SK-N-SH treated with all-trans-retinoic acid at 6 μM for 48 hours (cell line): ENCODE measurements around the gene UNKL.

ENCODE experiments used
- ATAC-seq: fragments of 200-7000 bp; cut with Tn5 transposase; 3 replicates; pipeline ENCODE4 v1.9.1; 2020; ENCODE audit warnings: mild to moderate bottlenecking, moderate library complexity
- ARNTL ChIP-seq: fragments of 450-650 bp; formaldehyde crosslinking; IDR thresholded peaks from 2 replicates; pipeline ENCODE4 v1.5.0; 2020; ENCODE audit warnings: low read depth, mild to moderate bottlenecking, moderate library complexity, borderline replicate concordance
- BACH2 ChIP-seq: fragments of 250-450 bp; sonication (Bioruptor Pico); IDR thresholded peaks from 2 replicates; pipeline ENCODE4 v1.9.0; 2021; ENCODE audit warnings: mild to moderate bottlenecking, borderline replicate concordance
- CSDC2 ChIP-seq: fragments of 250-450 bp; sonication (Bioruptor Pico); IDR thresholded peaks from 2 replicates; pipeline ENCODE4 v1.5.0; 2020; ENCODE audit warnings: mild to moderate bottlenecking, moderate library complexity
- CSRNP3 ChIP-seq: fragments of 250-450 bp; sonication (Bioruptor Pico); IDR thresholded peaks from 2 replicates; pipeline ENCODE4 v1.5.1; 2021; ENCODE audit warnings: mild to moderate bottlenecking, moderate library complexity
- ESRRG ChIP-seq: fragments of 250-450 bp; sonication (Bioruptor Pico); IDR thresholded peaks from 2 replicates; pipeline ENCODE4 v1.6.1; 2021; ENCODE audit warnings: mild to moderate bottlenecking
- GLIS3 ChIP-seq: fragments of 250-450 bp; sonication (Bioruptor Pico); IDR thresholded peaks from 2 replicates; pipeline ENCODE4 v1.5.0; 2020; ENCODE audit warnings: mild to moderate bottlenecking, moderate library complexity
- ISL1 ChIP-seq: fragments of 250-450 bp; sonication (Bioruptor Pico); IDR thresholded peaks from 2 replicates; pipeline ENCODE4 v2.1.2; 2022; ENCODE audit warnings: mild to moderate bottlenecking, moderate library complexity
- OSR1 ChIP-seq: fragments of 250-450 bp; sonication (Bioruptor Pico); IDR thresholded peaks from 2 replicates; pipeline ENCODE4 v1.8.0; 2022; ENCODE audit warnings: moderate library complexity, mild to moderate bottlenecking, inconsistent platforms
- PATZ1 ChIP-seq: fragments of 250-450 bp; sonication (Bioruptor Pico); IDR thresholded peaks from 2 replicates; pipeline ENCODE4 v1.8.0; 2020; ENCODE audit warnings: mild to moderate bottlenecking, moderate library complexity, borderline replicate concordance
- POU6F1 ChIP-seq: fragments of 250-450 bp; sonication (Bioruptor Pico); IDR thresholded peaks from 2 replicates; pipeline ENCODE4 v1.8.0; 2021; ENCODE audit warnings: low read depth, mild to moderate bottlenecking, moderate library complexity, borderline replicate concordance
- PPARA ChIP-seq: fragments of 250-450 bp; sonication (Bioruptor Pico); IDR thresholded peaks from 2 replicates; pipeline ENCODE4 v1.5.0; 2020; ENCODE audit warnings: mild to moderate bottlenecking, borderline replicate concordance
- SNAI2 ChIP-seq: fragments of 250-450 bp; sonication (Bioruptor Pico); IDR thresholded peaks from 2 replicates; pipeline ENCODE4 v1.5.0; 2020; ENCODE audit warnings: mild to moderate bottlenecking, moderate library complexity
- TCF4 ChIP-seq: fragments of 250-450 bp; sonication (Bioruptor Pico); IDR thresholded peaks from 2 replicates; pipeline ENCODE4 v1.8.0; 2021; ENCODE audit warnings: mild to moderate bottlenecking, moderate library complexity, borderline replicate concordance
- ZC3H10 ChIP-seq: fragments of 250-450 bp; sonication (Bioruptor Pico); IDR thresholded peaks from 2 replicates; pipeline ENCODE4 v1.5.1; 2021; ENCODE audit warnings: mild to moderate bottlenecking, moderate library complexity
- ZFP3 ChIP-seq: fragments of 250-450 bp; sonication (Bioruptor Pico); IDR thresholded peaks from 2 replicates; pipeline ENCODE4 v1.5.0; 2020; ENCODE audit warnings: mild to moderate bottlenecking, moderate library complexity
- ZNF565 ChIP-seq: fragments of 450-650 bp; formaldehyde crosslinking; conservative IDR thresholded peaks from 2 replicates; pipeline ENCODE4 v1.5.0; 2020; ENCODE audit warnings: low read depth, mild to moderate bottlenecking, moderate library complexity
- ZNF70 ChIP-seq: fragments of 450-650 bp; formaldehyde crosslinking; IDR thresholded peaks from 2 replicates; pipeline ENCODE4 v1.5.0; 2020; ENCODE audit warnings: mild to moderate bottlenecking, moderate library complexity
- ZNF8 ChIP-seq: fragments of 450-650 bp; formaldehyde crosslinking; IDR thresholded peaks from 2 replicates; pipeline ENCODE4 v1.5.0; 2020; ENCODE audit warnings: mild to moderate bottlenecking, moderate library complexity
- TF ChIP-seq, protein P1 (sequence below): fragments of 250-450 bp; sonication (Bioruptor Pico); IDR thresholded peaks from 2 replicates; pipeline ENCODE4 v1.5.0; 2020; ENCODE audit warnings: mild to moderate bottlenecking, moderate library complexity
- TF ChIP-seq, protein P2 (sequence below): fragments of 250-450 bp; sonication (Bioruptor Pico); IDR thresholded peaks from 2 replicates; pipeline ENCODE4 v1.5.1; 2020; ENCODE audit warnings: low read depth, mild to moderate bottlenecking, moderate library complexity

The UNKL gene

DNA sequence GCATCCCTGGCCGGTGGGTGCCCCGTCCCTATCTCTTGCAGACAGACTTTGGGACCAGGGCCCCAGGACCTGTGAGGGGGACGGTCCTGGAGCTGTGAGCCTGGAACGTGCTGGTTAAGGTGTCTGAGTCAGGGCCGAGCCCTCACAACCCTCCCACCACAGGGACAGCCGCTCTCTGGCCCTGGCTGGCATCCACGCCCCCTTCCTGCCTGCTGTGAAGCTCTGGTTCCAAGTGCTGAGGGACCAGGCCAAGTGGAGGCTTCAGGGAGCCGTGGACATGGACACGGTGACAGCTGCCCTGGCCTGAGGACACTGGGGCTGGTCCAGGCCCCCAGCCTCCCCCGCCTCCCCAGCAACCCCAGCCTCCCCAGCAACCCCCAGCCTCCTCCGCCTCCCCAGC, 69.4 kb downstream of the UNKL start (continued):
- TF ChIP-seq POU6F1 (no peak), GLIS3 (CRISPR knock-in tag) (no peak), BACH2 (CRISPR knock-in tag) (no peak), SNAI2 (no peak), ZC3H10 (CRISPR knock-in tag) (no peak), ZNF565 (no peak), CSDC2 (CRISPR knock-in tag) (no peak), CSRNP3 (no peak), ISL1 (CRISPR knock-in tag) (no peak)
- TF ChIP-seq, protein P1, sequence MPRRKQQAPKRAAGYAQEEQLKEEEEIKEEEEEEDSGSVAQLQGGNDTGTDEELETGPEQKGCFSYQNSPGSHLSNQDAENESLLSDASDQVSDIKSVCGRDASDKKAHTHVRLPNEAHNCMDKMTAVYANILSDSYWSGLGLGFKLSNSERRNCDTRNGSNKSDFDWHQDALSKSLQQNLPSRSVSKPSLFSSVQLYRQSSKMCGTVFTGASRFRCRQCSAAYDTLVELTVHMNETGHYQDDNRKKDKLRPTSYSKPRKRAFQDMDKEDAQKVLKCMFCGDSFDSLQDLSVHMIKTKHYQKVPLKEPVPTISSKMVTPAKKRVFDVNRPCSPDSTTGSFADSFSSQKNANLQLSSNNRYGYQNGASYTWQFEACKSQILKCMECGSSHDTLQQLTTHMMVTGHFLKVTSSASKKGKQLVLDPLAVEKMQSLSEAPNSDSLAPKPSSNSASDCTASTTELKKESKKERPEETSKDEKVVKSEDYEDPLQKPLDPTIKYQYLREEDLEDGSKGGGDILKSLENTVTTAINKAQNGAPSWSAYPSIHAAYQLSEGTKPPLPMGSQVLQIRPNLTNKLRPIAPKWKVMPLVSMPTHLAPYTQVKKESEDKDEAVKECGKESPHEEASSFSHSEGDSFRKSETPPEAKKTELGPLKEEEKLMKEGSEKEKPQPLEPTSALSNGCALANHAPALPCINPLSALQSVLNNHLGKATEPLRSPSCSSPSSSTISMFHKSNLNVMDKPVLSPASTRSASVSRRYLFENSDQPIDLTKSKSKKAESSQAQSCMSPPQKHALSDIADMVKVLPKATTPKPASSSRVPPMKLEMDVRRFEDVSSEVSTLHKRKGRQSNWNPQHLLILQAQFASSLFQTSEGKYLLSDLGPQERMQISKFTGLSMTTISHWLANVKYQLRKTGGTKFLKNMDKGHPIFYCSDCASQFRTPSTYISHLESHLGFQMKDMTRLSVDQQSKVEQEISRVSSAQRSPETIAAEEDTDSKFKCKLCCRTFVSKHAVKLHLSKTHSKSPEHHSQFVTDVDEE (CRISPR knock-in tag): no peak
- TF ChIP-seq, all 23 proteins: peak for 0

DNA sequence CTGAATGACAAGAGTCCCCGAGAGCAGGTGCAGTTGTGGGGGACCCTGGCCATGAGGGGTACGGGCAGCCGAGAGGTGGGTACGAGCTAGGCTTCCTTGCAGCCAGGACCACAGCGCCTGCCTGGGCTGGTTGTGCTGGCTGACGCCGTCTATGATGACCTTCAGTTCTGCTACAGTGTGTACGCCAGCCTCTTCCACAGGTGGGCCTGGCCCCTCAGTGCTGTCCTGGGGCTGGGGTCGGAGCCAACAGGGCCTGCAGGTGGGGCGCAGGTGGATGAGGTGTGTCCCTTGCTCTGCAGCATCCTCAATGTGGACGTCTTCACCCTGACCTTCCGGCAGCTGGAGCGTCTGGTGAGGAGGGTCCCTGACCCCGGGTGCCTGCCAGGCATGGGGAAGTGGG, 70.0 kb downstream of the UNKL start:
- TF ChIP-seq ZNF70 (CRISPR knock-in tag): no peak
- TF ChIP-seq PATZ1: no peak
- TF ChIP-seq BACH2 (CRISPR knock-in tag): no peak
- TF ChIP-seq POU6F1: no peak
- no peak for TF ChIP-seq OSR1 (CRISPR knock-in tag)
- TF ChIP-seq ZNF8 (CRISPR knock-in tag): no peak
- TF ChIP-seq, protein P2, sequence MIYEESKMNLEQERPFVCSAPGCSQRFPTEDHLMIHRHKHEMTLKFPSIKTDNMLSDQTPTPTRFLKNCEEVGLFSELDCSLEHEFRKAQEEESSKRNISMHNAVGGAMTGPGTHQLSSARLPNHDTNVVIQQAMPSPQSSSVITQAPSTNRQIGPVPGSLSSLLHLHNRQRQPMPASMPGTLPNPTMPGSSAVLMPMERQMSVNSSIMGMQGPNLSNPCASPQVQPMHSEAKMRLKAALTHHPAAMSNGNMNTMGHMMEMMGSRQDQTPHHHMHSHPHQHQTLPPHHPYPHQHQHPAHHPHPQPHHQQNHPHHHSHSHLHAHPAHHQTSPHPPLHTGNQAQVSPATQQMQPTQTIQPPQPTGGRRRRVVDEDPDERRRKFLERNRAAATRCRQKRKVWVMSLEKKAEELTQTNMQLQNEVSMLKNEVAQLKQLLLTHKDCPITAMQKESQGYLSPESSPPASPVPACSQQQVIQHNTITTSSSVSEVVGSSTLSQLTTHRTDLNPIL (CRISPR knock-in tag): no peak
- TF ChIP-seq ZFP3 (CRISPR knock-in tag): no peak
- no peak for TF ChIP-seq CSDC2 (CRISPR knock-in tag)
- TF ChIP-seq TCF4 (CRISPR knock-in tag): no peak
- TF ChIP-seq ARNTL (CRISPR knock-in tag): no peak
- TF ChIP-seq ZC3H10 (CRISPR knock-in tag): no peak
- TF ChIP-seq PPARA (CRISPR knock-in tag): no peak
- no peak for TF ChIP-seq ESRRG (CRISPR knock-in tag)
- TF ChIP-seq, protein P1 (CRISPR knock-in tag): no peak
- no peak for ATAC-seq
